ENCODE results near the gene ARHGEF19. TPM values are rescaled to one million over a fixed set of nuclear protein-coding genes. Genes with fewer than 3 reads are reported as not detected.

Gene ARHGEF19
- total and polyA plus RNA-seq, 2 of the 13 experiments (the other 11 are each of a cell fraction or from before 2014, with no cell fraction given), result 1.7 to 1.8 TPM

DNA sequence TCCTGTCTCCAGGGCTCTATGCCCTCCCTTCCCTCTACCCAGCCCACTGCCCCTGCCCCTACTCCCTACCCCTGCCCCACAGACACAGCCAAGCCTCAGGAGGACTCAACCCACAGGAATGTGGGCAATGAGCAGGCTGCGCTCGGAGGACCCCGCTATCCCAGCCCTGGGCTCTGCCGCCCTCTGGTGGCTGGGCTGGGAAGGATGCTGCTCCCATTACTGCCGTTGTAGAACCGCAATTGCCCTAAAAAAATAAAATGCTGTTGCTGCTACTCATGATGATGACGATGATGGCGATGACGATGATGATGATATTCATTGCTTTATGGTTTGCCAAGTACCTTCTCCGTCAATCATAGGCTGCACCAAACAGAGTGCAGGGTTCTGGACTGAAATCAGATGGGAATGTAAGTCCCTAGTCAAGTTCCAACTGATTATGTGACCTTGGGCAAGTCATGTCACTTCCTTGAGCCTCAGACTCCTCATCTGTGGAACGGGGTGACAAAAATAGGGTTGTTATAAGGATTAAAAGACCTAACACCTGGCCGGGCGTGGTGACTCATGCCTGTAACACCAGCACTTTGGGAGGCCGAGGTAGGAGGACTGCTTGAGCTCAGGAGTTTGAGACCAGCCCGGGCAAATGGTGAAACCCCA, 24.6 kb downstream of the ARHGEF19 start (continued):
- TF ChIP-seq ZNF547 (CRISPR knock-in tag; IDR thresholded peaks at IDR 0.05), result 0 out of 2 replicates have a peak, but pooled peaks have one; percentile 44
- 0 out of 4 replicates have a peak, but pooled peaks of 1 of the 2 experiments have one; percentile 38 for TF ChIP-seq KLF16 (CRISPR knock-in tag; IDR thresholded peaks at IDR 0.05)
- TF ChIP-seq CC2D1A (CRISPR knock-in tag; IDR thresholded peaks at IDR 0.05), result no peak
- TF ChIP-seq ZNF292 (CRISPR knock-in tag; IDR thresholded peaks at IDR 0.05; ENCODE audit: borderline replicate concordance, low read depth), result no peak
- no peak for TF ChIP-seq MLLT10 (CRISPR knock-in tag; IDR thresholded peaks at IDR 0.05)
- TF ChIP-seq ZNF264 (CRISPR knock-in tag; IDR thresholded peaks at IDR 0.05), result no peak
- peak; percentile 85 for TF ChIP-seq KDM2A (CRISPR knock-in tag; IDR thresholded peaks at IDR 0.05; ENCODE audit: borderline replicate concordance, low read depth)
- no peak for TF ChIP-seq TCF12 (IDR thresholded peaks at IDR 0.05)
- no peak for TF ChIP-seq TCF12 (CRISPR knock-in tag; IDR thresholded peaks at IDR 0.05)
- TF ChIP-seq, protein P1, sequence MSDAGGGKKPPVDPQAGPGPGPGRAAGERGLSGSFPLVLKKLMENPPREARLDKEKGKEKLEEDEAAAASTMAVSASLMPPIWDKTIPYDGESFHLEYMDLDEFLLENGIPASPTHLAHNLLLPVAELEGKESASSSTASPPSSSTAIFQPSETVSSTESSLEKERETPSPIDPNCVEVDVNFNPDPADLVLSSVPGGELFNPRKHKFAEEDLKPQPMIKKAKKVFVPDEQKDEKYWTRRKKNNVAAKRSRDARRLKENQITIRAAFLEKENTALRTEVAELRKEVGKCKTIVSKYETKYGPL (CRISPR knock-in tag; IDR thresholded peaks at IDR 0.05), result no peak
- no peak for TF ChIP-seq LCORL (IDR thresholded peaks at IDR 0.05)
- TF ChIP-seq LCORL (CRISPR knock-in tag; IDR thresholded peaks at IDR 0.05), result peak; percentile 76
- TF ChIP-seq, protein P2, sequence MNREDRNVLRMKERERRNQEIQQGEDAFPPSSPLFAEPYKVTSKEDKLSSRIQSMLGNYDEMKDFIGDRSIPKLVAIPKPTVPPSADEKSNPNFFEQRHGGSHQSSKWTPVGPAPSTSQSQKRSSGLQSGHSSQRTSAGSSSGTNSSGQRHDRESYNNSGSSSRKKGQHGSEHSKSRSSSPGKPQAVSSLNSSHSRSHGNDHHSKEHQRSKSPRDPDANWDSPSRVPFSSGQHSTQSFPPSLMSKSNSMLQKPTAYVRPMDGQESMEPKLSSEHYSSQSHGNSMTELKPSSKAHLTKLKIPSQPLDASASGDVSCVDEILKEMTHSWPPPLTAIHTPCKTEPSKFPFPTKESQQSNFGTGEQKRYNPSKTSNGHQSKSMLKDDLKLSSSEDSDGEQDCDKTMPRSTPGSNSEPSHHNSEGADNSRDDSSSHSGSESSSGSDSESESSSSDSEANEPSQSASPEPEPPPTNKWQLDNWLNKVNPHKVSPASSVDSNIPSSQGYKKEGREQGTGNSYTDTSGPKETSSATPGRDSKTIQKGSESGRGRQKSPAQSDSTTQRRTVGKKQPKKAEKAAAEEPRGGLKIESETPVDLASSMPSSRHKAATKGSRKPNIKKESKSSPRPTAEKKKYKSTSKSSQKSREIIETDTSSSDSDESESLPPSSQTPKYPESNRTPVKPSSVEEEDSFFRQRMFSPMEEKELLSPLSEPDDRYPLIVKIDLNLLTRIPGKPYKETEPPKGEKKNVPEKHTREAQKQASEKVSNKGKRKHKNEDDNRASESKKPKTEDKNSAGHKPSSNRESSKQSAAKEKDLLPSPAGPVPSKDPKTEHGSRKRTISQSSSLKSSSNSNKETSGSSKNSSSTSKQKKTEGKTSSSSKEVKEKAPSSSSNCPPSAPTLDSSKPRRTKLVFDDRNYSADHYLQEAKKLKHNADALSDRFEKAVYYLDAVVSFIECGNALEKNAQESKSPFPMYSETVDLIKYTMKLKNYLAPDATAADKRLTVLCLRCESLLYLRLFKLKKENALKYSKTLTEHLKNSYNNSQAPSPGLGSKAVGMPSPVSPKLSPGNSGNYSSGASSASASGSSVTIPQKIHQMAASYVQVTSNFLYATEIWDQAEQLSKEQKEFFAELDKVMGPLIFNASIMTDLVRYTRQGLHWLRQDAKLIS (CRISPR knock-in tag; IDR thresholded peaks at IDR 0.05), result no peak
- TF ChIP-seq ZSCAN25 (CRISPR knock-in tag; IDR thresholded peaks at IDR 0.05), result peak; percentile 64; the same call in 1 of the 2 replicates
- peak; percentile 72 for TF ChIP-seq ZBTB7B (CRISPR knock-in tag; IDR thresholded peaks at IDR 0.05)
- TF ChIP-seq, protein P3, sequence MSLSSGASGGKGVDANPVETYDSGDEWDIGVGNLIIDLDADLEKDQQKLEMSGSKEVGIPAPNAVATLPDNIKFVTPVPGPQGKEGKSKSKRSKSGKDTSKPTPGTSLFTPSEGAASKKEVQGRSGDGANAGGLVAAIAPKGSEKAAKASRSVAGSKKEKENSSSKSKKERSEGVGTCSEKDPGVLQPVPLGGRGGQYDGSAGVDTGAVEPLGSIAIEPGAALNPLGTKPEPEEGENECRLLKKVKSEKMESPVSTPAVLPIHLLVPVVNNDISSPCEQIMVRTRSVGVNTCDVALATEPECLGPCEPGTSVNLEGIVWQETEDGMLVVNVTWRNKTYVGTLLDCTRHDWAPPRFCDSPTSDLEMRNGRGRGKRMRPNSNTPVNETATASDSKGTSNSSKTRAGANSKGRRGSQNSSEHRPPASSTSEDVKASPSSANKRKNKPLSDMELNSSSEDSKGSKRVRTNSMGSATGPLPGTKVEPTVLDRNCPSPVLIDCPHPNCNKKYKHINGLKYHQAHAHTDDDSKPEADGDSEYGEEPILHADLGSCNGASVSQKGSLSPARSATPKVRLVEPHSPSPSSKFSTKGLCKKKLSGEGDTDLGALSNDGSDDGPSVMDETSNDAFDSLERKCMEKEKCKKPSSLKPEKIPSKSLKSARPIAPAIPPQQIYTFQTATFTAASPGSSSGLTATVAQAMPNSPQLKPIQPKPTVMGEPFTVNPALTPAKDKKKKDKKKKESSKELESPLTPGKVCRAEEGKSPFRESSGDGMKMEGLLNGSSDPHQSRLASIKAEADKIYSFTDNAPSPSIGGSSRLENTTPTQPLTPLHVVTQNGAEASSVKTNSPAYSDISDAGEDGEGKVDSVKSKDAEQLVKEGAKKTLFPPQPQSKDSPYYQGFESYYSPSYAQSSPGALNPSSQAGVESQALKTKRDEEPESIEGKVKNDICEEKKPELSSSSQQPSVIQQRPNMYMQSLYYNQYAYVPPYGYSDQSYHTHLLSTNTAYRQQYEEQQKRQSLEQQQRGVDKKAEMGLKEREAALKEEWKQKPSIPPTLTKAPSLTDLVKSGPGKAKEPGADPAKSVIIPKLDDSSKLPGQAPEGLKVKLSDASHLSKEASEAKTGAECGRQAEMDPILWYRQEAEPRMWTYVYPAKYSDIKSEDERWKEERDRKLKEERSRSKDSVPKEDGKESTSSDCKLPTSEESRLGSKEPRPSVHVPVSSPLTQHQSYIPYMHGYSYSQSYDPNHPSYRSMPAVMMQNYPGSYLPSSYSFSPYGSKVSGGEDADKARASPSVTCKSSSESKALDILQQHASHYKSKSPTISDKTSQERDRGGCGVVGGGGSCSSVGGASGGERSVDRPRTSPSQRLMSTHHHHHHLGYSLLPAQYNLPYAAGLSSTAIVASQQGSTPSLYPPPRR (CRISPR knock-in tag; IDR thresholded peaks at IDR 0.05; ENCODE audit: borderline replicate concordance), result 0 out of 2 replicates have a peak, but pooled peaks have one; percentile 29
- TF ChIP-seq, protein P4, sequence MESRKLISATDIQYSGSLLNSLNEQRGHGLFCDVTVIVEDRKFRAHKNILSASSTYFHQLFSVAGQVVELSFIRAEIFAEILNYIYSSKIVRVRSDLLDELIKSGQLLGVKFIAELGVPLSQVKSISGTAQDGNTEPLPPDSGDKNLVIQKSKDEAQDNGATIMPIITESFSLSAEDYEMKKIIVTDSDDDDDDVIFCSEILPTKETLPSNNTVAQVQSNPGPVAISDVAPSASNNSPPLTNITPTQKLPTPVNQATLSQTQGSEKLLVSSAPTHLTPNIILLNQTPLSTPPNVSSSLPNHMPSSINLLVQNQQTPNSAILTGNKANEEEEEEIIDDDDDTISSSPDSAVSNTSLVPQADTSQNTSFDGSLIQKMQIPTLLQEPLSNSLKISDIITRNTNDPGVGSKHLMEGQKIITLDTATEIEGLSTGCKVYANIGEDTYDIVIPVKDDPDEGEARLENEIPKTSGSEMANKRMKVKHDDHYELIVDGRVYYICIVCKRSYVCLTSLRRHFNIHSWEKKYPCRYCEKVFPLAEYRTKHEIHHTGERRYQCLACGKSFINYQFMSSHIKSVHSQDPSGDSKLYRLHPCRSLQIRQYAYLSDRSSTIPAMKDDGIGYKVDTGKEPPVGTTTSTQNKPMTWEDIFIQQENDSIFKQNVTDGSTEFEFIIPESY (CRISPR knock-in tag; IDR thresholded peaks at IDR 0.05), result 0 out of 2 replicates have a peak, but pooled peaks have one; percentile 52
- TF ChIP-seq KDM1A (CRISPR knock-in tag; IDR thresholded peaks at IDR 0.05), result peak; percentile 74; the same call in 1 of the 2 replicates
- no peak for TF ChIP-seq RFXAP (CRISPR knock-in tag; IDR thresholded peaks at IDR 0.05; ENCODE audit: borderline replicate concordance)

Measured in HepG2 (cell line).